Spleen (tissue), 7 donors: Measurements from ENCODE around the gene RBBP8.
"Not testable (repeated sequence)": the region's sequence is repeated elsewhere in the genome, so short reads cannot be mapped to it uniquely, and the experiment has no call there.

Experiments used
- CTCF ChIP-seq, 11 experiments: fragments of 200-600 bp in 7 of 11; fragments of 450-650 bp in 4 of 11; sonication (generic) in 4 of 11; IDR thresholded peaks in 8 of 11; conservative IDR thresholded peaks in 3 of 11; 1 replicate in 7 of 11; 2 replicates in 4 of 11; pipeline versions ENCODE4 v1.4.0 to v1.8.0; 2016 to 2021; ENCODE audit warnings: antibody characterized with exemption in 11 of 11, inconsistent platforms in 4 of 11, mild to moderate bottlenecking in 1 of 11
- POLR2A ChIP-seq, 3 donors: fragments of 450-650 bp; IDR thresholded peaks; one replicate each; pipeline ENCODE4 v1.5.1; 2017; ENCODE audit warnings: antibody characterized with exemption in 3 of 3, mild to moderate bottlenecking in 1 of 3
- POLR2AphosphoS5 ChIP-seq, 3 donors: sonication (generic); formaldehyde crosslinking; IDR thresholded peaks; one replicate each; pipeline ENCODE4 v1.5.1; 2017; ENCODE audit warnings: antibody characterized with exemption in 3 of 3
- donor health status: DM: no; HTN: no; CAD: no; lungs with moderate emphysema.
- donor health status: DM: no; HTN: no; CAD: no.
- donor health status: DM: no; HTN: no; CAD: no.

GRCh38 chr18:22953982-22954381 lies 20.9 kb downstream of the RBBP8 start:
- TF ChIP-seq POLR2A (IDR thresholded peaks at IDR 0.05); POLR2AphosphoS5 (IDR thresholded peaks at IDR 0.05); CTCF (IDR thresholded peaks at IDR 0.05 in 8 of 11, conservative IDR thresholded peaks at IDR 0.05 in 3 of 11): not testable (repeated sequence)
